Osteoblast (primary cell): ENCODE measurements around the gene ZBTB7B. TPM values are rescaled to one million over a fixed set of nuclear protein-coding genes. Genes with fewer than 3 reads are reported as not detected.

Source experiments
- DNase-seq: peaks from one replicate; pipeline ENCODE4 v3.0.0; 2011; ENCODE audit warnings: low spot score, mixed read lengths; ENCODE audit not compliant: insufficient read length; ENCODE audit errors: missing footprints
- H2AFZ ChIP-seq: 2 replicates; pipeline ENCODE4 v1.6.0; 2011; ENCODE audit warnings: mild to moderate bottlenecking, low read length
- H3K27ac ChIP-seq: 2 replicates; pipeline ENCODE4 v1.5.1; 2011; ENCODE audit warnings: mild to moderate bottlenecking, low read depth, low read length, moderate library complexity
- H3K27me3 ChIP-seq: 2 replicates; pipeline ENCODE4 v1.6.0; 2012; ENCODE audit warnings: mild to moderate bottlenecking, control low read depth, inconsistent platforms, low read length, moderate library complexity; ENCODE audit not compliant: insufficient read depth
- H3K36me3 ChIP-seq: 2 replicates; pipeline ENCODE4 v1.5.1; 2011; ENCODE audit warnings: mild to moderate bottlenecking, low read length, control low read depth, moderate library complexity; ENCODE audit not compliant: insufficient read depth
- H3K4me1 ChIP-seq: 2 replicates; pipeline ENCODE4 v1.5.1; 2011; ENCODE audit warnings: mild to moderate bottlenecking, low read length, control low read depth, moderate library complexity; ENCODE audit not compliant: insufficient read depth
- H3K4me2 ChIP-seq: 2 replicates; pipeline ENCODE4 v1.6.0; 2011; ENCODE audit warnings: mild to moderate bottlenecking, low read length; ENCODE audit not compliant: insufficient read depth
- H3K4me3 ChIP-seq: fragments of 200-600 bp; sonication (generic); 3 replicates; pipeline ENCODE4 v1.5.1; 2012; ENCODE audit warnings: mild to moderate bottlenecking, low read length, inconsistent platforms; ENCODE audit not compliant: insufficient read depth
- H3K79me2 ChIP-seq: 2 replicates; pipeline ENCODE4 v1.6.0; 2012; ENCODE audit warnings: mild to moderate bottlenecking, low read length, control low read depth, inconsistent platforms; ENCODE audit not compliant: insufficient read depth
- H3K9me3 ChIP-seq: 2 replicates; pipeline ENCODE4 v1.5.1; 2011; ENCODE audit warnings: low read depth, low read length, control low read depth
- H4K20me1 ChIP-seq: 2 replicates; pipeline ENCODE4 v1.6.0; 2012; ENCODE audit warnings: mild to moderate bottlenecking, low read length, control low read depth; ENCODE audit not compliant: insufficient read depth
- total RNA-seq: library from RNA; depleted of rRNA; stranded (reverse); fragments of >200 nt; gene quantifications from 2 replicates; pipeline ENCODE4 v1.2.3, GENCODE V29; 2012
- TF ChIP-seq, protein P1 (sequence below): IDR thresholded peaks from 2 replicates; pipeline ENCODE4 v1.5.1; 2011; ENCODE audit warnings: mild to moderate bottlenecking, low read depth, low read length, moderate library complexity; ENCODE audit errors: extremely low read depth

The ZBTB7B gene
- total RNA-seq, 1 donor = 23.5 TPM

DNA sequence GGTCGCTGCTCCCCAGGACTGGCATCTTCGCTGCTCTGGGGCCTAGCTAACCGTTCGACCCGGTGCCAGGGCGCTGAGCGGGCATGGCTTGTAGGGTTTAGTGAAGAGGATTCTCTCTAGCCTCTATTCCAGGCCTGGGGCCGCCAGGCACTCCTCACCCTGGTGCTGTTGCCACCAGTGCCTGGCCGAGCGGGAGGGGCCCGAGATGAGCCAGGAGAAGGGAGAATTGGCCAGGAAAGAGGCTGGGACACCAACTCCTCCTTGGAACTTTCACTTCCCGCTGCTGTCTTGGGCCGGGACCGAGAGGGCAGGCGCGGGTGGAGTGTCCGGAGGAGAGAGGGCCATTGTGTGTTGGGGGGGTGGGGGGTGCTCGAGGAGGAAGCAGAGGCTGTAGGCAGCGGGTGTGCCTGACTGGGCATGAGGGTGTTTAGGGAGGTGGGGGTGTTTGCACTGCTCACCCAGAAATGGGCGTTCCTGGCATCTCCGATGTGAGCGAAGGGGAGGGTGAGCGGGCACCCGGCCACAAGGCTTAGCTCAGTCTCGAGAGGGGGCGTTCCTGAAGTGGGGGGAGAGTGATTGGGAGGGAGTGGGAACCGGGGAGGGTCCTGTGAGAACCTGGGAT lies 49.3 kb downstream of the ZBTB7B start:
- TF ChIP-seq, protein P1, sequence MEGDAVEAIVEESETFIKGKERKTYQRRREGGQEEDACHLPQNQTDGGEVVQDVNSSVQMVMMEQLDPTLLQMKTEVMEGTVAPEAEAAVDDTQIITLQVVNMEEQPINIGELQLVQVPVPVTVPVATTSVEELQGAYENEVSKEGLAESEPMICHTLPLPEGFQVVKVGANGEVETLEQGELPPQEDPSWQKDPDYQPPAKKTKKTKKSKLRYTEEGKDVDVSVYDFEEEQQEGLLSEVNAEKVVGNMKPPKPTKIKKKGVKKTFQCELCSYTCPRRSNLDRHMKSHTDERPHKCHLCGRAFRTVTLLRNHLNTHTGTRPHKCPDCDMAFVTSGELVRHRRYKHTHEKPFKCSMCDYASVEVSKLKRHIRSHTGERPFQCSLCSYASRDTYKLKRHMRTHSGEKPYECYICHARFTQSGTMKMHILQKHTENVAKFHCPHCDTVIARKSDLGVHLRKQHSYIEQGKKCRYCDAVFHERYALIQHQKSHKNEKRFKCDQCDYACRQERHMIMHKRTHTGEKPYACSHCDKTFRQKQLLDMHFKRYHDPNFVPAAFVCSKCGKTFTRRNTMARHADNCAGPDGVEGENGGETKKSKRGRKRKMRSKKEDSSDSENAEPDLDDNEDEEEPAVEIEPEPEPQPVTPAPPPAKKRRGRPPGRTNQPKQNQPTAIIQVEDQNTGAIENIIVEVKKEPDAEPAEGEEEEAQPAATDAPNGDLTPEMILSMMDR = no peak
- H3K4me1 ChIP-seq = peaks cover 21% of the 10 kb centered on the region
- DNase-seq = peak; percentile 98
- peak overlapping the region; percentile 58 for H3K27ac ChIP-seq
- peaks cover 5% of the 10 kb centered on the region for H4K20me1 ChIP-seq
- peaks cover 16% of the 10 kb centered on the region for H3K79me2 ChIP-seq
- H3K27me3 ChIP-seq = no peaks in the 10 kb centered on the region
- peak overlapping the region; percentile 85 for H3K4me3 ChIP-seq
- H2AFZ ChIP-seq = peak overlapping the region; percentile 66
- peak overlapping the region; percentile 98 for H3K4me2 ChIP-seq
- peaks cover 16% of the 10 kb centered on the region for H3K36me3 ChIP-seq
- no peaks in the 10 kb centered on the region for H3K9me3 ChIP-seq

DNA sequence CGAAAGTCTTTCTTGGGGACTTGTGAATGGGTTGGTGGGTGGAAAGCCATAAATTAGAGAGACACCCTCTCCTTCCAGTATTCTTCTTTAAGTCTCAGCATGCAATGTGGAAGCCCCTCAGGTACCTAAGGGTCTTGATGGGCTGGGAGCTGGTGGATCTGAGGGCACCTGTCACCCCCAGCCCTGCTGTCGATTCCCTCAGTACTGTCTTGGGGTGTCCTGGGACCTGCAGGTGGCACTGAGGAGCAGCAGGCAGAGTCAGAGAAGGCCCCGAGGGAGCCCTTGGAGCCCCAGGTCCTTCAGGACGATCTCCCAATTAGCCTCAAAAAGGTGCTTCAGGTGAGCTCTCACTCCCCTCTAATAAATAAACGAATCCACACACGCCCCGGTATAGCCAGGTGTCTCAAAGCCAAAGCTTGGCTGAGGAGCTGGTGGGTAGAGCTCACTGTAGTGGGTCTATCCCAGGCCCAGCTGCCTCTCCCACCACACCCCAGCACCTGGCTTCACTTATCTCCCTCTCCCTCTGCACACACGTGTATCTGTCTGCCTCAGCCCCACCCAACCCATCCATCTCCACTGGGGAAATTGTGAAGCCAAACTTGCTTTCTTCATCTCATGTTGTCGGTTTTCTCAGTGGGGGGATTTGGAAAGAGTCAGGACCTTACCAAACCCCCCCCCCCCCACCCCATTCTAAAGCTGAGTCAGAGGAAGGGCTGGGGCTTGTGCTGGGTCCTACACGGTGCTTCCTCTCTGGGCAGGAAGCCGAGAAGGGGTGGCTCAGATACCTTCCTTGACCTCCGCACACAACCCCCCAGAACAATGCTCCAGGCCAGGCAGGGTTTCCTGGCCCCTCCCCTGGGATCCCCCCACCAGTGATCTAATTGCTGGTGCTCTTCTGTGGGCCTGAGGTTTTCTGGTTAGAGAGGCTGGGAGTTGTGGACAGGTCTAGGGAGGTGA lies 50.1 kb downstream of the ZBTB7B start:
- Histone ChIP-seq H3K4me2 (peak overlapping the region; percentile 98), H3K36me3 (peaks cover 24% of the 10 kb centered on the region), H3K4me1 (peaks cover 21% of the 10 kb centered on the region), H3K27ac (no peak overlapping the region), H3K4me3 (peak overlapping the region; percentile 85), H2AFZ (no peak overlapping the region), H4K20me1 (peaks cover 5% of the 10 kb centered on the region), H3K9me3 (no peaks in the 10 kb centered on the region), H3K27me3 (no peaks in the 10 kb centered on the region), H3K79me2 (peaks cover 16% of the 10 kb centered on the region)
- TF ChIP-seq, protein P1 = peak; percentile 24
- DNase-seq = no peak

DNA sequence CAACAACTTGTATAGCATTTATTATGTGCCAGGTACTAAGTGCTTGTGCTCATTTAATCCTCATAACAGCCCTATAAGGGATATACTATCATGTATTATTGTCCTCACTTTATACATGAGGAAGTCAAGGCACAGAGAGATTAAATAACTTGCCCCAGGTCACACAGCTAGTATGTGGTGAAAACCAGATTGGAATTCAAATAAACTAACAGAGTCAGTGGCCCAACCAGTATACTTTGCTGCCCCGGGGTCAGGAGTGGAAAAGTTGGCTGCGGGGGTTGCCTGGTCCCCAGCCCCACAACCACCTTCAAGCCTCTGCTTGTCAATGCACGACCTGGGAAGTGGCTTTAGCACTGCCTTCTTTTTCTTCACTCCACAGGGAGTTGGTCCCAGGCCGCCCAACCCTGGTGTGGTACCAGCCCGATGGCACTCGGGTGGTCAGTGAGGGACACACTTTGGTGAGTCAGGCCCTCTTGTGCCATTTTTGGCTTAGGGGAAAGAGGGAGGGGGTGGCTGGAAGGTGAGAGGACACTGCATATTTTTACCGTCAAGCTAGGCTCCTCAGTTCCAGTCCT lies 51.0 kb downstream of the ZBTB7B start:
- Histone ChIP-seq H3K4me2 (no peak overlapping the region), H2AFZ (no peak overlapping the region), H3K79me2 (peaks cover 16% of the 10 kb centered on the region), H3K9me3 (no peaks in the 10 kb centered on the region), H3K4me3 (no peak overlapping the region), H4K20me1 (peaks cover 5% of the 10 kb centered on the region), H3K27me3 (no peaks in the 10 kb centered on the region), H3K36me3 (peaks cover 32% of the 10 kb centered on the region), H3K27ac (no peak overlapping the region), H3K4me1 (peaks cover 21% of the 10 kb centered on the region)
- no peak for DNase-seq
- TF ChIP-seq, protein P1 = no peak
